CD14-positive monocyte (primary cell): Measurements from ENCODE around the gene AEBP2. TPM values are rescaled to one million over a fixed set of nuclear protein-coding genes. Genes with fewer than 3 reads are reported as not detected.
"Not testable (repeated sequence)": the region's sequence is repeated elsewhere in the genome, so short reads cannot be mapped to it uniquely, and the experiment has no call there.

Experiments
- DNase-seq, 3 donors: peaks; one replicate each; pipeline ENCODE4 v3.0.0-alpha.2; 2011 to 2022
- H2AFZ ChIP-seq: 2 replicates; pipeline ENCODE4 v1.6.0; 2012; ENCODE audit warnings: mild to moderate bottlenecking, low read depth, low read length, inconsistent platforms; ENCODE audit not compliant: insufficient read depth, poor library complexity, severe bottlenecking
- H3K27ac ChIP-seq, 2 donors: 1 replicate in 1 of 2; 2 replicates in 1 of 2; pipeline ENCODE4 v1.5.1; 2012 to 2013; ENCODE audit warnings: low read length in 2 of 2, control low read depth in 1 of 2, inconsistent platforms in 1 of 2, low read depth in 1 of 2, mild to moderate bottlenecking in 1 of 2
- H3K27me3 ChIP-seq, 2 donors: one replicate each; pipeline versions ENCODE4 v1.6.0 to v1.6.1; 2011 to 2013; ENCODE audit warnings: low read length in 2 of 2; ENCODE audit not compliant: control insufficient read depth in 2 of 2, insufficient read depth in 2 of 2
- H3K36me3 ChIP-seq, 2 donors: replicated peaks in 1 of 2; 1 replicate in 1 of 2; 2 replicates in 1 of 2; pipeline versions ENCODE4 v1.5.1 to v1.6.1; 2012 to 2013; ENCODE audit warnings: low read length in 2 of 2, control low read depth in 1 of 2, inconsistent platforms in 1 of 2, mild to moderate bottlenecking in 1 of 2; ENCODE audit not compliant: insufficient read depth in 2 of 2, control insufficient read depth in 1 of 2
- H3K4me1 ChIP-seq, 2 donors: 1 replicate in 1 of 2; 2 replicates in 1 of 2; pipeline versions ENCODE4 v1.5.1 to v1.6.1; 2012 to 2013; ENCODE audit warnings: low read length in 2 of 2, control low read depth in 1 of 2, inconsistent platforms in 1 of 2, mild to moderate bottlenecking in 1 of 2, moderate library complexity in 1 of 2; ENCODE audit not compliant: insufficient read depth in 2 of 2, control insufficient read depth in 1 of 2
- H3K4me2 ChIP-seq: replicated peaks from 2 replicates; pipeline ENCODE3; 2012; ENCODE audit warnings: low read length, moderate library complexity, mild to moderate bottlenecking; ENCODE audit not compliant: poor library complexity, severe bottlenecking; ENCODE audit errors: extremely low read depth
- H3K4me3 ChIP-seq, 3 experiments: fragments of 200-600 bp in 1 of 3; sonication (generic) in 1 of 3; replicated peaks in 1 of 3; 1 replicate in 2 of 3; 2 replicates in 1 of 3; pipeline ENCODE4 v1.5.1; 2011 to 2013; ENCODE audit warnings: low read length in 3 of 3, mild to moderate bottlenecking in 3 of 3, control low read depth in 2 of 3, low read depth in 2 of 3, inconsistent platforms in 1 of 3, moderate library complexity in 1 of 3
- H3K79me2 ChIP-seq: 2 replicates; pipeline ENCODE4 v1.6.0; 2012; ENCODE audit warnings: mild to moderate bottlenecking, control low read depth, inconsistent platforms, low read length, moderate library complexity; ENCODE audit not compliant: insufficient read depth
- H3K9ac ChIP-seq: 2 replicates; pipeline ENCODE4 v1.6.0; 2017; ENCODE audit warnings: low read length, mild to moderate bottlenecking; ENCODE audit not compliant: insufficient read depth, poor library complexity, severe bottlenecking
- H3K9me3 ChIP-seq, 2 donors: replicated peaks in 1 of 2; 1 replicate in 1 of 2; 2 replicates in 1 of 2; pipeline versions ENCODE4 v1.5.1 to v1.6.1; 2012 to 2013; ENCODE audit warnings: low read length in 2 of 2, control low read depth in 1 of 2; ENCODE audit not compliant: control insufficient read depth in 1 of 2, insufficient read depth in 1 of 2
- H4K20me1 ChIP-seq: 2 replicates; pipeline ENCODE4 v1.6.0; 2012; ENCODE audit warnings: mild to moderate bottlenecking, low read length, control low read depth, moderate library complexity; ENCODE audit not compliant: insufficient read depth
- H3K27ac Mint-ChIP-seq, 7 donors: one replicate each; pipeline ENCODE4 v1.8.0; 2020; ENCODE audit warnings: mild to moderate bottlenecking in 7 of 7, mixed read lengths in 7 of 7, moderate library complexity in 6 of 7, inconsistent platforms in 2 of 7
- H3K27me3 Mint-ChIP-seq, 3 donors: one replicate each; pipeline ENCODE4 v1.8.0; 2021 to 2022; ENCODE audit warnings: low read depth in 3 of 3, mild to moderate bottlenecking in 3 of 3, mixed read lengths in 3 of 3, moderate library complexity in 3 of 3, inconsistent platforms in 1 of 3
- H3K36me3 Mint-ChIP-seq, 2 donors: one replicate each; pipeline ENCODE4 v1.8.0; 2020; ENCODE audit warnings: mixed read lengths in 2 of 2, inconsistent platforms in 1 of 2, mild to moderate bottlenecking in 1 of 2
- H3K4me1 Mint-ChIP-seq: one replicate; pipeline ENCODE4 v1.8.0; 2020; ENCODE audit warnings: mild to moderate bottlenecking, mixed read lengths
- H3K4me3 Mint-ChIP-seq, 2 donors: one replicate each; pipeline ENCODE4 v1.8.0; 2020; ENCODE audit warnings: mild to moderate bottlenecking in 2 of 2, mixed read lengths in 2 of 2, moderate library complexity in 1 of 2
- H3K9me3 Mint-ChIP-seq, 7 donors: one replicate each; pipeline ENCODE4 v1.8.0; 2020 to 2022; ENCODE audit warnings: mixed read lengths in 7 of 7, mild to moderate bottlenecking in 6 of 7, moderate library complexity in 6 of 7, inconsistent platforms in 2 of 7
- WGBS: methylation state at CpG from one replicate; pipeline ENCODE4 v1.1.5; 2013; ENCODE audit warnings: missing lambda C conversion rate; ENCODE audit not compliant: insufficient coverage; 5-methylcytosine and 5-hydroxymethylcytosine counted together
- intact Hi-C, 2 donors: fragments of 100-400 bp; cut with micrococcal nuclease; formaldehyde crosslinking; loops; one replicate each; pipeline versions ENCODE4 v1.15.0 to v1.15.1; 2023
- polyA plus RNA-seq, 3 donors: library from polyadenylated mRNA; depleted of rRNA in 1 of 3; unstranded in 2 of 3; stranded (reverse) in 1 of 3; fragments of 300-500 nt in 2 of 3; fragments of >200 nt in 1 of 3; fragmentation: Illumina TruSeq in 2 of 3; gene quantifications; 1 replicate in 2 of 3; 2 replicates in 1 of 3; pipeline ENCODE4 v1.2.3, GENCODE V29; 2012 to 2021
- TF ChIP-seq, protein P1 (sequence below): fragments of 200-600 bp; IDR thresholded peaks from one replicate; pipeline ENCODE4 v1.8.0; 2022; ENCODE audit warnings: antibody characterized with exemption, mild to moderate bottlenecking

AEBP2 gene
- polyA plus RNA-seq, 3 donors = 3.0 to 8.0 (median 4.4) TPM

DNA sequence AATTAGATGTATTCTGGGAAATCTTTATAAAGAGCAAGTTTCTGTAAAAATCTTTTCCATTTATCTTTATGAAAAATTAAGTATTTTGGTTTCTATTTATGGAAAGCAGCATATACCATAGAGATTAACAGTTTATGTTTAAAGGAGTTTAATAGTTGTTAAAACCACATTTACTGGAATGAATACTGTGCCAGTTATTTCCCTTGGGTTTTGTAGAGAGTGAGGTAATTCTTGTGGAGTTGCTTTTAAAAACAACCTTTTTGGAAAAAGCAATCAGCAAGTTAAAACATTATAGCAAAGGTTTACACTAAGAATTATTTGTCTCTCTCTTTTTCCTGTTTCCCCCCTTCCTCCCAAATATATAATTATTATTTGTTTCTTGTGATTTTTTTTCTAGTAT, 34.9 kb downstream of the AEBP2 start:
- intact Hi-C loops = no loop called here
- no peak overlapping the region for H3K4me2 ChIP-seq

DNA sequence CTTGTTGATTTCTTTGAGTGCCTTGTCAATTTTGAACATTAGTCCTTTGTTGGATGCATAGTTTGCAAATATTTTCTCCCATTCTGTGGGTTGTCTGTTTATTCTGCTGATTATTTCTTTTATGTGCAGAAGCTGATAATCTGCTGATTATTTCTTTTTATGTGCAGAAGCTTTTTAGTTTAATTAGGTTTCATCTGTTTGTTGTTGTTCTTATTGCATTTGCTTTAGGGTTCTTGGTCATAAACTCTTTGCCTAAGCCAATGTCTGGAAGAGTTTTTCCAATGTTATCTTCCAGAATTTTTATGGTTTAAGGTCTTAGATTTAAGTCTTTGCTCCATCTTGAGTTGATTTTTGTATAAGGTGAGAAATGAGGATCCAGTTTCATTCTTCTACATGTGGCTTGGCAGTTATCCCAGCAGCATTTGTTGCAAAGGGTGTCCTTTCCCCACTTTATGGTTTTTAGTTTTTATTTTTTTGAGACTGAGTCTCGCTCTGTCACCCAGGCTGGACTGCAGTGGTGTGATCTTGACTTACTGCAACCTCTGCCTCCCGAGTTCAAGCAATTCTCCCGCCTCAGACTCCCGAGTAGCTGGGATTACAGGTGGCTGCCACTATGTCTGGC, 36.7 kb downstream of the AEBP2 start:
- H3K9me3 ChIP-seq, H3K4me2 ChIP-seq, H2AFZ ChIP-seq, H3K4me1 Mint-ChIP-seq, H3K4me3 ChIP-seq, H3K4me3 Mint-ChIP-seq, H3K4me1 ChIP-seq, H3K27ac Mint-ChIP-seq, H3K27me3 Mint-ChIP-seq, H3K27ac ChIP-seq, H3K9ac ChIP-seq, H3K27me3 ChIP-seq, intact Hi-C loops, DNase-seq: not testable (repeated sequence)
- peaks cover 25% of the 10 kb centered on the region for H4K20me1 ChIP-seq
- H3K36me3 ChIP-seq = peaks cover 31 to 59% of the 10 kb centered on the region in 2 donors
- WGBS = 100% methylated on average over 4 of the region's 4 CpGs
- H3K79me2 ChIP-seq = peaks cover 43% of the 10 kb centered on the region
- Mint-ChIP-seq H3K36me3 (peaks cover 65 to 89% of the 10 kb centered on the region in 2 donors), H3K9me3 (peaks cover 6 to 21% (median 11%) of the 10 kb centered on the region in 7 donors)

More for the DNA sequence above, 34.9 kb downstream of the AEBP2 start:
- Histone ChIP-seq H2AFZ (no peak overlapping the region), H3K9ac (no peak overlapping the region), H3K4me1 (no peaks in the 10 kb centered on the region), H3K36me3 (peaks cover 34 to 55% of the 10 kb centered on the region in 2 donors), H3K4me3 (no peak overlapping the region), H4K20me1 (peaks cover 38% of the 10 kb centered on the region), H3K27me3 (no peaks in the 10 kb centered on the region), H3K79me2 (peaks cover 41% of the 10 kb centered on the region), H3K27ac (no peak overlapping the region), H3K9me3 (peaks cover 2 to 4% of the 10 kb centered on the region in 2 donors)
- no peaks in the 10 kb centered on the region for H3K4me1 Mint-ChIP-seq
- TF ChIP-seq, protein P1, sequence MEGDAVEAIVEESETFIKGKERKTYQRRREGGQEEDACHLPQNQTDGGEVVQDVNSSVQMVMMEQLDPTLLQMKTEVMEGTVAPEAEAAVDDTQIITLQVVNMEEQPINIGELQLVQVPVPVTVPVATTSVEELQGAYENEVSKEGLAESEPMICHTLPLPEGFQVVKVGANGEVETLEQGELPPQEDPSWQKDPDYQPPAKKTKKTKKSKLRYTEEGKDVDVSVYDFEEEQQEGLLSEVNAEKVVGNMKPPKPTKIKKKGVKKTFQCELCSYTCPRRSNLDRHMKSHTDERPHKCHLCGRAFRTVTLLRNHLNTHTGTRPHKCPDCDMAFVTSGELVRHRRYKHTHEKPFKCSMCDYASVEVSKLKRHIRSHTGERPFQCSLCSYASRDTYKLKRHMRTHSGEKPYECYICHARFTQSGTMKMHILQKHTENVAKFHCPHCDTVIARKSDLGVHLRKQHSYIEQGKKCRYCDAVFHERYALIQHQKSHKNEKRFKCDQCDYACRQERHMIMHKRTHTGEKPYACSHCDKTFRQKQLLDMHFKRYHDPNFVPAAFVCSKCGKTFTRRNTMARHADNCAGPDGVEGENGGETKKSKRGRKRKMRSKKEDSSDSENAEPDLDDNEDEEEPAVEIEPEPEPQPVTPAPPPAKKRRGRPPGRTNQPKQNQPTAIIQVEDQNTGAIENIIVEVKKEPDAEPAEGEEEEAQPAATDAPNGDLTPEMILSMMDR = no peak
- no peak for DNase-seq
- no peak overlapping the region for H3K4me3 Mint-ChIP-seq
- H3K27me3 Mint-ChIP-seq = no peaks in the 10 kb centered on the region
- peaks cover 53 to 82% of the 10 kb centered on the region in 2 donors for H3K36me3 Mint-ChIP-seq
- H3K9me3 Mint-ChIP-seq = peaks cover 0 to 9% (median 6%) of the 10 kb centered on the region in 7 donors
- no peak overlapping the region for H3K27ac Mint-ChIP-seq
